SK-N-SH (cell line): ENCODE results near the gene KLHL25. TPM values are rescaled to one million over a fixed set of nuclear protein-coding genes. Genes with fewer than 3 reads are reported as not detected.

Experiments used
- CTCF ChIA-PET: fragments of 300-600, 350-600 bp; formaldehyde crosslinking; extraction: SDS; loops from one replicate; lab custom pipeline; 2021; lab: Yijun Ruan, JAX
- POLR2A ChIA-PET: fragments of 350-600 bp; sonication (Branson Sonifier 250); formaldehyde crosslinking; extraction: SDS; loops from one replicate; lab custom pipeline; 2020; ENCODE audit warnings: antibody characterized with exemption, inconsistent platforms; lab: Yijun Ruan, JAX
- DNase-seq: peaks from one replicate; pipeline ENCODE4 v3.0.0; 2012
- H2AFZ ChIP-seq: fragments of 200-600 bp; sonication (generic); 2 replicates; pipeline ENCODE4 v1.8.1; 2016; ENCODE audit warnings: antibody characterized with exemption, mild to moderate bottlenecking, low read depth
- H3F3A ChIP-seq: fragments of 200-600 bp; sonication (generic); replicated peaks from 2 replicates; pipeline ENCODE3; 2016; ENCODE audit warnings: antibody characterized with exemption, mild to moderate bottlenecking; ENCODE audit not compliant: insufficient read depth
- H3K27ac ChIP-seq, 2 experiments: fragments of 200-500 bp in 1 of 2; fragments of 200-600 bp in 1 of 2; sonication (Bioruptor generic) in 1 of 2; sonication (generic), shearing (Covaris generic) in 1 of 2; 2 replicates each; pipeline versions ENCODE4 v1.5.1 to v1.6.1; 2014 to 2016; ENCODE audit warnings: low read depth in 2 of 2, inconsistent platforms in 1 of 2, low read length in 1 of 2, mild to moderate bottlenecking in 1 of 2, mixed read lengths in 1 of 2
- H3K27me3 ChIP-seq: fragments of 200-600 bp; sonication (generic), shearing (Covaris generic); 2 replicates; pipeline ENCODE4 v1.6.1; 2016; ENCODE audit warnings: mixed run types; ENCODE audit not compliant: insufficient read depth
- H3K36me3 ChIP-seq, 2 experiments: fragments of 200-500 bp in 1 of 2; fragments of 200-600 bp in 1 of 2; sonication (Bioruptor generic) in 1 of 2; sonication (generic) in 1 of 2; replicated peaks in 1 of 2; 2 replicates each; pipeline versions ENCODE3 to v1.5.1; 2014 to 2016; ENCODE audit warnings: low read length in 1 of 2, mild to moderate bottlenecking in 1 of 2; ENCODE audit not compliant: insufficient read depth in 2 of 2, control insufficient read depth in 1 of 2
- H3K4me1 ChIP-seq, 2 experiments: fragments of 200-500 bp in 1 of 2; fragments of 200-600 bp in 1 of 2; sonication (Bioruptor generic) in 1 of 2; sonication (generic), shearing (Covaris generic) in 1 of 2; 2 replicates each; pipeline versions ENCODE4 v1.5.1 to v1.6.1; 2014 to 2016; ENCODE audit warnings: low read depth in 1 of 2, low read length in 1 of 2, mixed run types in 1 of 2; ENCODE audit not compliant: insufficient read depth in 2 of 2, control insufficient read depth in 1 of 2
- H3K4me2 ChIP-seq: fragments of 200-600 bp; sonication (generic), shearing (Covaris generic); 2 replicates; pipeline ENCODE4 v1.6.1; 2017; ENCODE audit warnings: mixed run types
- H3K4me3 ChIP-seq, 2 experiments: fragments of 200-500 bp in 1 of 2; fragments of 200-600 bp in 1 of 2; sonication (Bioruptor generic) in 1 of 2; sonication (generic), shearing (Covaris generic) in 1 of 2; 2 replicates each; pipeline versions ENCODE4 v1.5.1 to v1.8.1; 2014 to 2016; ENCODE audit warnings: low read depth in 2 of 2, inconsistent platforms in 1 of 2, low read length in 1 of 2, mild to moderate bottlenecking in 1 of 2, mixed read lengths in 1 of 2, moderate library complexity in 1 of 2
- H3K79me2 ChIP-seq: fragments of 200-600 bp; sonication (generic); 2 replicates; pipeline ENCODE4 v1.8.1; 2017; ENCODE audit warnings: mild to moderate bottlenecking; ENCODE audit not compliant: insufficient read depth
- H3K9ac ChIP-seq: fragments of 200-600 bp; sonication (generic); 2 replicates; pipeline ENCODE4 v1.6.1; 2017; ENCODE audit warnings: mixed run types
- H3K9me2 ChIP-seq: fragments of 200-600 bp; sonication (generic); 2 replicates; pipeline ENCODE4 v1.6.1; 2017; ENCODE audit warnings: mixed run types
- H3K9me3 ChIP-seq: fragments of 200-600 bp; sonication (generic); 2 replicates; pipeline ENCODE4 v1.6.1; 2017; ENCODE audit warnings: mixed run types, mild to moderate bottlenecking, moderate library complexity
- H4K20me1 ChIP-seq: fragments of 200-600 bp; sonication (generic); 2 replicates; pipeline ENCODE4 v1.6.1; 2017; ENCODE audit warnings: mild to moderate bottlenecking, mixed run types; ENCODE audit not compliant: insufficient read depth
- CHD2 ChIP-seq: fragments of 150-350 bp; IDR thresholded peaks from 2 replicates; pipeline ENCODE4 v1.6.1; 2018; ENCODE audit warnings: low read length; ENCODE audit not compliant: partially characterized antibody
- ELF1 ChIP-seq: IDR thresholded peaks from 2 replicates; pipeline ENCODE4 v1.4.0; 2012
- FOXJ3 ChIP-seq: sonication (generic); formaldehyde crosslinking; IDR thresholded peaks from 2 replicates; pipeline ENCODE4 v1.5.1; 2020; ENCODE audit warnings: mild to moderate bottlenecking, missing genetic modification reagents
- FOXM1 ChIP-seq: IDR thresholded peaks from 2 replicates; pipeline ENCODE4 v1.4.0; 2012; ENCODE audit warnings: low read depth, mild to moderate bottlenecking
- GATA2 ChIP-seq: sonication (generic); formaldehyde crosslinking; IDR thresholded peaks from 2 replicates; pipeline ENCODE4 v1.5.0; 2020; ENCODE audit warnings: mild to moderate bottlenecking, missing genetic modification reagents
- JUND ChIP-seq: IDR thresholded peaks from 2 replicates; pipeline ENCODE4 v1.4.0; 2012
- NFIC ChIP-seq: IDR thresholded peaks from 2 replicates; pipeline ENCODE4 v1.4.0; 2012; ENCODE audit warnings: borderline replicate concordance
- POLR2AphosphoS5 ChIP-seq: IDR thresholded peaks from 2 replicates; pipeline ENCODE4 v1.6.1; 2012; ENCODE audit warnings: low read depth, low read length
- RAD21 ChIP-seq: IDR thresholded peaks from 2 replicates; pipeline ENCODE4 v1.6.1; 2012; ENCODE audit warnings: mild to moderate bottlenecking, low read length
- RCOR1 ChIP-seq: fragments of 150-350 bp; IDR thresholded peaks from 2 replicates; pipeline ENCODE4 v1.6.1; 2017; ENCODE audit warnings: antibody characterized with exemption, low read length
- SMC3 ChIP-seq: IDR thresholded peaks from 2 replicates; pipeline ENCODE4 v1.6.1; 2012; ENCODE audit warnings: low read depth, low read length, improper control_type of control experiment
- TAF1 ChIP-seq: IDR thresholded peaks from 2 replicates; pipeline ENCODE4 v1.6.1; 2012; ENCODE audit warnings: low read depth, mild to moderate bottlenecking, low read length, moderate library complexity, borderline replicate concordance
- TCF12 ChIP-seq: IDR thresholded peaks from 2 replicates; pipeline ENCODE4 v1.4.0; 2012
- YY1 ChIP-seq: IDR thresholded peaks from 2 replicates; pipeline ENCODE4 v1.4.0; 2012; ENCODE audit warnings: low read depth, mild to moderate bottlenecking
- WGBS: methylation state at CpG from one replicate; pipeline ENCODE4 v1.1.6; 2017; ENCODE audit warnings: low lambda C conversion rate; 5-methylcytosine and 5-hydroxymethylcytosine counted together
- polyA plus RNA-seq, 3 experiments: library from polyadenylated mRNA; depleted of rRNA; stranded (reverse); fragments of >200 nt; gene quantifications; 2 replicates each; pipeline ENCODE4 v1.2.3, GENCODE V29; 2012
- TF ChIP-seq, protein P1 (sequence below): IDR thresholded peaks from 2 replicates; pipeline ENCODE4 v1.4.0; 2012; ENCODE audit warnings: low read depth, borderline replicate concordance
- TF ChIP-seq, protein P2 (sequence below): fragments of 150-350 bp; IDR thresholded peaks from 2 replicates; pipeline ENCODE4 v1.6.1; 2017; ENCODE audit warnings: antibody characterized with exemption, low read length, low read depth, borderline replicate concordance
- TF ChIP-seq, protein P3 (sequence below): IDR thresholded peaks from 2 replicates; pipeline ENCODE4 v1.4.0; 2012; ENCODE audit warnings: low read depth
- TF ChIP-seq, protein P4 (sequence below): IDR thresholded peaks from 2 replicates; pipeline ENCODE4; 2012
- TF ChIP-seq, protein P5 (sequence below): fragments of 200-600 bp; sonication (generic); IDR thresholded peaks from 2 replicates; pipeline ENCODE4 v1.6.1; 2017; ENCODE audit warnings: antibody characterized with exemption, mild to moderate bottlenecking, moderate library complexity
- TF ChIP-seq, protein P6 (sequence below): IDR thresholded peaks from 2 replicates; pipeline ENCODE4 v1.4.0; 2012; ENCODE audit warnings: low read depth, borderline replicate concordance

The KLHL25 gene
- polyA plus RNA-seq, 1 of the 3 experiments (the other 2 are of a cell fraction), result 4.5 TPM

DNA sequence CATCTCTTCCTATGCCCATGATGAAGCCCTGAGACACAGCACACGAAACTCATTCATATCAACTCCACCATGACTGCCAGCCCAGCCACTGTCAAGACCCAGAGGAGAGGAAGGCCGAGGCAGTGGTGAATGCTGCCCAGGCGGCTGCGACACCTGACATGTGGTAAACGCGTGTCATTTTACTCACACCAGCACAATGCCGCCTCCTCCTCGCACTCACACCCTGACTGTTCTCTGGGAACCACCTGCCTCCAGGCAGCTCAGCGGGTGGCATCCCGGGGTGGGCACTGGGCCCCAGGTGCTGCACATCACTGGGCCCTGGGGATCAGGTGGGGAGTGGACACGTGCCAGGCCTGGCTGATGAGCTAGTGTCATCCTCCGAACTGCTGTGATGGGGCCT, 21.5 kb downstream of the KLHL25 start:
- TF ChIP-seq RAD21, result no peak
- TF ChIP-seq RCOR1, result no peak
- TF ChIP-seq TCF12, result no peak
- TF ChIP-seq, protein P1, sequence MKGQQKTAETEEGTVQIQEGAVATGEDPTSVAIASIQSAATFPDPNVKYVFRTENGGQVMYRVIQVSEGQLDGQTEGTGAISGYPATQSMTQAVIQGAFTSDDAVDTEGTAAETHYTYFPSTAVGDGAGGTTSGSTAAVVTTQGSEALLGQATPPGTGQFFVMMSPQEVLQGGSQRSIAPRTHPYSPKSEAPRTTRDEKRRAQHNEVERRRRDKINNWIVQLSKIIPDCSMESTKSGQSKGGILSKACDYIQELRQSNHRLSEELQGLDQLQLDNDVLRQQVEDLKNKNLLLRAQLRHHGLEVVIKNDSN, result no peak
- TF ChIP-seq JUND, result no peak
- TF ChIP-seq GATA2 (CRISPR knock-in tag), result no peak
- TF ChIP-seq YY1, result no peak
- TF ChIP-seq, protein P2, sequence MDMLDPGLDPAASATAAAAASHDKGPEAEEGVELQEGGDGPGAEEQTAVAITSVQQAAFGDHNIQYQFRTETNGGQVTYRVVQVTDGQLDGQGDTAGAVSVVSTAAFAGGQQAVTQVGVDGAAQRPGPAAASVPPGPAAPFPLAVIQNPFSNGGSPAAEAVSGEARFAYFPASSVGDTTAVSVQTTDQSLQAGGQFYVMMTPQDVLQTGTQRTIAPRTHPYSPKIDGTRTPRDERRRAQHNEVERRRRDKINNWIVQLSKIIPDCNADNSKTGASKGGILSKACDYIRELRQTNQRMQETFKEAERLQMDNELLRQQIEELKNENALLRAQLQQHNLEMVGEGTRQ, result no peak
- TF ChIP-seq FOXM1, result no peak
- TF ChIP-seq, protein P3, sequence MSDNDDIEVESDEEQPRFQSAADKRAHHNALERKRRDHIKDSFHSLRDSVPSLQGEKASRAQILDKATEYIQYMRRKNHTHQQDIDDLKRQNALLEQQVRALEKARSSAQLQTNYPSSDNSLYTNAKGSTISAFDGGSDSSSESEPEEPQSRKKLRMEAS, result no peak
- TF ChIP-seq, protein P4, sequence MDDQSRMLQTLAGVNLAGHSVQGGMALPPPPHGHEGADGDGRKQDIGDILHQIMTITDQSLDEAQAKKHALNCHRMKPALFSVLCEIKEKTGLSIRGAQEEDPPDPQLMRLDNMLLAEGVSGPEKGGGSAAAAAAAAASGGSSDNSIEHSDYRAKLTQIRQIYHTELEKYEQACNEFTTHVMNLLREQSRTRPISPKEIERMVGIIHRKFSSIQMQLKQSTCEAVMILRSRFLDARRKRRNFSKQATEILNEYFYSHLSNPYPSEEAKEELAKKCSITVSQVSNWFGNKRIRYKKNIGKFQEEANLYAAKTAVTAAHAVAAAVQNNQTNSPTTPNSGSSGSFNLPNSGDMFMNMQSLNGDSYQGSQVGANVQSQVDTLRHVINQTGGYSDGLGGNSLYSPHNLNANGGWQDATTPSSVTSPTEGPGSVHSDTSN, result no peak
- TF ChIP-seq SMC3, result no peak
- TF ChIP-seq, protein P5, sequence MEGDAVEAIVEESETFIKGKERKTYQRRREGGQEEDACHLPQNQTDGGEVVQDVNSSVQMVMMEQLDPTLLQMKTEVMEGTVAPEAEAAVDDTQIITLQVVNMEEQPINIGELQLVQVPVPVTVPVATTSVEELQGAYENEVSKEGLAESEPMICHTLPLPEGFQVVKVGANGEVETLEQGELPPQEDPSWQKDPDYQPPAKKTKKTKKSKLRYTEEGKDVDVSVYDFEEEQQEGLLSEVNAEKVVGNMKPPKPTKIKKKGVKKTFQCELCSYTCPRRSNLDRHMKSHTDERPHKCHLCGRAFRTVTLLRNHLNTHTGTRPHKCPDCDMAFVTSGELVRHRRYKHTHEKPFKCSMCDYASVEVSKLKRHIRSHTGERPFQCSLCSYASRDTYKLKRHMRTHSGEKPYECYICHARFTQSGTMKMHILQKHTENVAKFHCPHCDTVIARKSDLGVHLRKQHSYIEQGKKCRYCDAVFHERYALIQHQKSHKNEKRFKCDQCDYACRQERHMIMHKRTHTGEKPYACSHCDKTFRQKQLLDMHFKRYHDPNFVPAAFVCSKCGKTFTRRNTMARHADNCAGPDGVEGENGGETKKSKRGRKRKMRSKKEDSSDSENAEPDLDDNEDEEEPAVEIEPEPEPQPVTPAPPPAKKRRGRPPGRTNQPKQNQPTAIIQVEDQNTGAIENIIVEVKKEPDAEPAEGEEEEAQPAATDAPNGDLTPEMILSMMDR, result no peak
- TF ChIP-seq NFIC, result no peak
- no peak for TF ChIP-seq POLR2AphosphoS5
- no peak for TF ChIP-seq TAF1
- TF ChIP-seq ELF1, result no peak
- TF ChIP-seq, protein P6, sequence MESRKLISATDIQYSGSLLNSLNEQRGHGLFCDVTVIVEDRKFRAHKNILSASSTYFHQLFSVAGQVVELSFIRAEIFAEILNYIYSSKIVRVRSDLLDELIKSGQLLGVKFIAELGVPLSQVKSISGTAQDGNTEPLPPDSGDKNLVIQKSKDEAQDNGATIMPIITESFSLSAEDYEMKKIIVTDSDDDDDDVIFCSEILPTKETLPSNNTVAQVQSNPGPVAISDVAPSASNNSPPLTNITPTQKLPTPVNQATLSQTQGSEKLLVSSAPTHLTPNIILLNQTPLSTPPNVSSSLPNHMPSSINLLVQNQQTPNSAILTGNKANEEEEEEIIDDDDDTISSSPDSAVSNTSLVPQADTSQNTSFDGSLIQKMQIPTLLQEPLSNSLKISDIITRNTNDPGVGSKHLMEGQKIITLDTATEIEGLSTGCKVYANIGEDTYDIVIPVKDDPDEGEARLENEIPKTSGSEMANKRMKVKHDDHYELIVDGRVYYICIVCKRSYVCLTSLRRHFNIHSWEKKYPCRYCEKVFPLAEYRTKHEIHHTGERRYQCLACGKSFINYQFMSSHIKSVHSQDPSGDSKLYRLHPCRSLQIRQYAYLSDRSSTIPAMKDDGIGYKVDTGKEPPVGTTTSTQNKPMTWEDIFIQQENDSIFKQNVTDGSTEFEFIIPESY, result no peak
- no peak for TF ChIP-seq CHD2
- no peak for TF ChIP-seq FOXJ3 (CRISPR knock-in tag)
- TF ChIP-seq, all 33 proteins: peak for 0
- Histone ChIP-seq H3K27me3 (no peaks in the 10 kb centered on the region), H3K36me3 (no peaks in the 10 kb centered on the region), H4K20me1 (peaks cover 3% of the 10 kb centered on the region), H3K9me2 (no peaks in the 10 kb centered on the region), H3K9ac (no peak overlapping the region), H3K4me1 (peaks cover 5 to 20% of the 10 kb centered on the region in 2 experiments; a peak in 2 of 4 replicates), H3F3A (no peaks in the 10 kb centered on the region), H3K4me2 (no peak overlapping the region), H2AFZ (no peak overlapping the region), H3K9me3 (no peaks in the 10 kb centered on the region), H3K79me2 (peaks cover 36% of the 10 kb centered on the region; the same call in 1 of the 2 replicates), H3K4me3 (no peak overlapping the region), H3K27ac (no peak overlapping the region)
- no peak for DNase-seq
- WGBS, result 97% methylated on average over 10 of the region's 12 CpGs
- ChIA-PET POLR2A (no interaction called here), CTCF (no interaction called here)
